Stimulated activated memory B cell treated with anti-CD40 and anti-IgM and Interleukin-4, amounts not matched to agents 10 μg/mL and 1 μg/mL and 100 μg/mL, for 72 hours (primary cell): ENCODE results near the gene ENTREP3.

Experiments used
- ATAC-seq: fragments of 150-1000 bp; cut with Tn5 transposase; 2 replicates; pipeline ENCODE4 v1.10.0; 2021
- H3K27ac Mint-ChIP-seq: one replicate; pipeline ENCODE4 v1.8.0; 2022; ENCODE audit warnings: mild to moderate bottlenecking, mixed read lengths
- H3K27me3 Mint-ChIP-seq: one replicate; pipeline ENCODE4 v1.8.0; 2022; ENCODE audit warnings: mixed read lengths
- H3K36me3 Mint-ChIP-seq: one replicate; pipeline ENCODE4 v1.8.0; 2022; ENCODE audit warnings: mixed read lengths
- H3K4me1 Mint-ChIP-seq: one replicate; pipeline ENCODE4 v1.8.0; 2022; ENCODE audit warnings: mixed read lengths
- H3K4me3 Mint-ChIP-seq: one replicate; pipeline ENCODE4 v1.8.0; 2022; ENCODE audit warnings: mild to moderate bottlenecking, moderate library complexity, mixed read lengths
- H3K9me3 Mint-ChIP-seq: one replicate; pipeline ENCODE4 v1.8.0; 2022; ENCODE audit warnings: mixed read lengths

Gene ENTREP3

DNA sequence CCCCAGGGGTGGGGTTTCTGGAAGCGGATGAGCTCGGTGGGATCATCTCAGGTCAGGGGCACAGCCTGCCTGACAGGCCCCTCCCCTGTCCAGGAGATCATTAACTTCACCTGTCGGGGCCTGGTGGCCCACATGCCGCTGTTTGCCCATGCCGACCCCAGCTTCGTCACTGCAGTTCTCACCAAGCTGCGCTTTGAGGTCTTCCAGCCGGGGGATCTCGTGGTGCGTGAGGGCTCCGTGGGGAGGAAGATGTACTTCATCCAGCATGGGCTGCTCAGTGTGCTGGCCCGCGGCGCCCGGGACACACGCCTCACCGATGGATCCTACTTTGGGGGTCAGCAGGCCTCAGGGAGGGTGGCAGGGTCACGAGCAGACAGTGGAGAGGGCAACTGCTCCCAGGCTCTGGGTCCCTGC, 30.4 kb upstream of the ENTREP3 start:
- Mint-ChIP-seq H3K27me3 (peaks cover 8% of the 10 kb centered on the region), H3K4me3 (no peak overlapping the region), H3K36me3 (peaks cover 5% of the 10 kb centered on the region), H3K27ac (no peak overlapping the region), H3K9me3 (no peaks in the 10 kb centered on the region), H3K4me1 (no peaks in the 10 kb centered on the region)
- no peak for ATAC-seq

DNA sequence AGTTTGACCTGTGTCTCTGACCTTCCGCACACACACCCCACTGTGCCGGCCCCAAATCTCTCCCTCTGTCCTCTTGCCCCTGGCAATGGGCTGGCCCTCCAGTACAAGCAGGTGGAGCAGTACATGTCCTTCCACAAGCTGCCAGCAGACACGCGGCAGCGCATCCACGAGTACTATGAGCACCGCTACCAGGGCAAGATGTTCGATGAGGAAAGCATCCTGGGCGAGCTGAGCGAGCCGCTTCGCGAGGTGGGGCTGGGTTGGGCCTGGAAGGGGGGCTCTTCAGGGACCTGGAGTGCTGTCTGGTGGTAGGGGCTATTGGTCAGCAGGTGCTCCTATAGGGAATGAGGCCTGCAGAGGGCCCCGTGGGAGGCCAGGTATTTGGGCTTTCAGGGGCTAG, 29.8 kb upstream of the ENTREP3 start:
- no peaks in the 10 kb centered on the region for H3K4me1 Mint-ChIP-seq
- H3K4me3 Mint-ChIP-seq: no peak overlapping the region
- H3K9me3 Mint-ChIP-seq: no peaks in the 10 kb centered on the region
- ATAC-seq: no peak
- H3K27me3 Mint-ChIP-seq: peaks cover 3% of the 10 kb centered on the region
- H3K27ac Mint-ChIP-seq: no peak overlapping the region
- peaks cover 5% of the 10 kb centered on the region for H3K36me3 Mint-ChIP-seq

DNA sequence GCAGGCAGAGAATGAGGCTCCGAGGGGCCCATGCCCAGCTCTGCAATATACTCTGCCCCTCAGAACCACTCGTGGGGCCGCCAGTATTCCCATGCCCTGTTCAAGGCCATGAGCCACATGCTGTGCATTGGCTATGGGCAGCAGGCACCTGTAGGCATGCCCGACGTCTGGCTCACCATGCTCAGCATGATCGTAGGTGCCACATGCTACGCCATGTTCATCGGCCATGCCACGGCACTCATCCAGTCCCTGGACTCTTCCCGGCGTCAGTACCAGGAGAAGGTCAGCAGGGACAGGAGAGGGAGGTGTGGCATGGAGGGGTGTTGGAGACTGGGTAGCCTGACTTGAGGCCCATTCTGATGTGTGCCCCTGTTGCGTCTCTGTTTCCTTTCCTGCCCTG, 29.2 kb upstream of the ENTREP3 start:
- Mint-ChIP-seq H3K27ac (no peak overlapping the region), H3K4me3 (no peak overlapping the region), H3K36me3 (peaks cover 5% of the 10 kb centered on the region), H3K27me3 (no peaks in the 10 kb centered on the region), H3K9me3 (no peaks in the 10 kb centered on the region), H3K4me1 (no peaks in the 10 kb centered on the region)
- ATAC-seq: no peak

DNA sequence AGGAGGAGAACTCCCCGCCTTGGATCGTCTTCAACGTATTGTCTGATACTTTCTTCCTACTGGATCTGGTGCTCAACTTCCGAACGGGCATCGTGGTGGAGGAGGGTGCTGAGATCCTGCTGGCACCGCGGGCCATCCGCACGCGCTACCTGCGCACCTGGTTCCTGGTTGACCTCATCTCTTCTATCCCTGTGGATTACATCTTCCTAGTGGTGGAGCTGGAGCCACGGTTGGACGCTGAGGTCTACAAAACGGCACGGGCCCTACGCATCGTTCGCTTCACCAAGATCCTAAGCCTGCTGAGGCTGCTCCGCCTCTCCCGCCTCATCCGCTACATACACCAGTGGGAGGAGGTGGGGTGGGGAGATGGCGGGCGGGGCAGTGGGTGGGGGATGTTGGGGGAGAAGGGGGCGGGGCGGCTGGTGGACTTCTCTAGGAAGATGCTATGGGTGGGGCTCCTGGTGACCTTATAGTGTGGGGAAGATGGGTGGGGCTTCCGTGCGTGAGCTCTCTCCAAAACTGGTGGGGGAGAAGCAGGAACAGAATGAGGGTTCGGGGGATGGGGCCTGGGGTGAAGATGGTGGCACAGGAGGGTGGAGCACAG, 27.3 kb upstream of the ENTREP3 start:
- H3K27me3 Mint-ChIP-seq: no peaks in the 10 kb centered on the region
- peaks cover 3% of the 10 kb centered on the region for H3K36me3 Mint-ChIP-seq
- H3K9me3 Mint-ChIP-seq: no peaks in the 10 kb centered on the region
- H3K27ac Mint-ChIP-seq: no peak overlapping the region
- peaks cover 10% of the 10 kb centered on the region for H3K4me1 Mint-ChIP-seq
- no peak for ATAC-seq
- no peak overlapping the region for H3K4me3 Mint-ChIP-seq

DNA sequence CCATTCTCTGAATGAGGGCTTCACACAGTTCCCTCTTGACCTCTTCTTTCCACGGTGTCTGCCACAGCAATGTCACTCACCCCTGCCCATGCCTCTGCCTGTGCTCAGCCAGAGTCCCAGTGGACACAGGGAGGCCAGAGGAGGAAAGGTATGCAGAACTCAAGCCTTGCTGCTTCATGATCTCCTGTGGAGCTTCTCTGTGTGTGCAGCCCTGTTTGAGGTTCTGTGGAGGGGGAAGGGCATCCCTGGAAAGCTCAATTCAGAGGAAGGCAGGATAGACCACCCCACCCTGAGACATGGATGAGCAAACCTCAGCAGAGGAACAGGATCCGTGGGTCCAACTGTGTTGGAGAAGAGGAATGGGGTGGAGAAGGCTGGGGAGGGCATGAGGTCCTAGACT, 24.0 kb upstream of the ENTREP3 start:
- Mint-ChIP-seq H3K27ac (no peak overlapping the region), H3K9me3 (no peaks in the 10 kb centered on the region), H3K4me3 (no peak overlapping the region)

DNA sequence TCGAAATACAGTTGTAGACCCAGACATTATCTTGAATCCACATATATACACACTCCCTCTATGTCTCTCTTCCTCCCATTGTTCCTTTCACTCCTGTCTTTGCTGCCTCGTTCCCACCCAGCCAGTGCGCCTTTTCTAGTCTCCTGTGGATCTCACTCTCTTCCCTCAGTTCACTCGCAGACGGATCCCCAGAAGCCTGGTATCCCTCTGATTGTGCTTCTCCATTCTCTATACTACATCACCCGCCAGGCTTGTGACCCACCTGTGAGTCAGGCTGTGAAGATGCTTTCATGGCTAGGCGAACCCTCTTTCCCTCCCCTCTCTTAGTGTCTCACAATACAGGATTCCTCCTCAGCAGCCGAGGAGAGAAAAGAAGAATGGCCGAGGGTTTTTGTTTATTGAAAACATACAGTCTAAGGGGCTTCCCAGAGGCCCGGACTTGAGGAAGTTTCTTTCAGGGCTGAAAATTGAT, 23.4 kb upstream of the ENTREP3 start:
- Mint-ChIP-seq H3K27ac (no peak overlapping the region), H3K4me1 (peaks cover 27% of the 10 kb centered on the region), H3K4me3 (peak overlapping the region; percentile 22), H3K36me3 (no peaks in the 10 kb centered on the region), H3K9me3 (no peaks in the 10 kb centered on the region), H3K27me3 (no peaks in the 10 kb centered on the region)
- ATAC-seq: no peak

More for the DNA sequence above, 24.0 kb upstream of the ENTREP3 start:
- no peaks in the 10 kb centered on the region for H3K27me3 Mint-ChIP-seq
- no peak for ATAC-seq
- H3K36me3 Mint-ChIP-seq: no peaks in the 10 kb centered on the region
- peaks cover 24% of the 10 kb centered on the region for H3K4me1 Mint-ChIP-seq

DNA sequence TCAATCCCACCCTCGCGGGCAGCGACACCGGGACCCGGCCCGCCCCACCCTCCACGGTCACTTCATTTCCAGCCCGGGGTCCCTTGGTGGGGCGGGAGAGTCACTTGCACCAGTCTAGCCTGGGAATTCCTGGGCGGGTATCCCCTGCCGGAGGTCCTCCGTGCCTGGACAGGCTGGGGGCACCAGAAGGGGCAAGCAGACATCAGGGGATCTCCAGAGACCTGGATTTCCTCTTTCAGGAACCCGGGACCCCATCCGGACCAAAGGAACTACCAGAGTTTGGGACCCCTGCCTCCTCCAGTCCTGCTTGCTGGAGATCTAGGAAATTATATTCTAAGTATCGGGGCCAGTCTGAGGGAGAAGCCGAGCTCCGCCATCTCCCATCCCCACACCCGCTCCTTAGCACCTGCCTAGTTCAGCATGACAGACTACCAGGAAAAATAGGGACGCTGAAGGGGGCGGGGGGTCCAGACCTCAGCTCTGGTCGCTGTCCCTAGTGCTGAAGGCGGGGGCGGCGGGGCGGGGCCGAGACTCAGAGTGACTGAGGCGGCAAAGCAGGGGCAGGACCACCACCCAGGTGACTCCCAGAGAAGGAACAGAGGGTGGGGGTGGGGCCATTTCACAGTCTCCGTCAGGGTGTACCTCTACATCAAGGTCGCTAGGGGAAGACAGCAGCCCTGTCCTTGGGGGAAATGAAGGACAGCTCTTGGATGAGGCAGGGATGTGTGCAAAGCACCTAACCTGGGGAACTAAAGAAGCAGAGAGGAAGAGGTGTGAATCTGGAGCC, 22.8 kb upstream of the ENTREP3 start:
- peak; percentile 44 for ATAC-seq
- H3K4me3 Mint-ChIP-seq: peak overlapping the region; percentile 86
- H3K9me3 Mint-ChIP-seq: no peaks in the 10 kb centered on the region
- no peaks in the 10 kb centered on the region for H3K27me3 Mint-ChIP-seq
- H3K4me1 Mint-ChIP-seq: peaks cover 32% of the 10 kb centered on the region
- H3K27ac Mint-ChIP-seq: no peak overlapping the region
- H3K36me3 Mint-ChIP-seq: no peaks in the 10 kb centered on the region

DNA sequence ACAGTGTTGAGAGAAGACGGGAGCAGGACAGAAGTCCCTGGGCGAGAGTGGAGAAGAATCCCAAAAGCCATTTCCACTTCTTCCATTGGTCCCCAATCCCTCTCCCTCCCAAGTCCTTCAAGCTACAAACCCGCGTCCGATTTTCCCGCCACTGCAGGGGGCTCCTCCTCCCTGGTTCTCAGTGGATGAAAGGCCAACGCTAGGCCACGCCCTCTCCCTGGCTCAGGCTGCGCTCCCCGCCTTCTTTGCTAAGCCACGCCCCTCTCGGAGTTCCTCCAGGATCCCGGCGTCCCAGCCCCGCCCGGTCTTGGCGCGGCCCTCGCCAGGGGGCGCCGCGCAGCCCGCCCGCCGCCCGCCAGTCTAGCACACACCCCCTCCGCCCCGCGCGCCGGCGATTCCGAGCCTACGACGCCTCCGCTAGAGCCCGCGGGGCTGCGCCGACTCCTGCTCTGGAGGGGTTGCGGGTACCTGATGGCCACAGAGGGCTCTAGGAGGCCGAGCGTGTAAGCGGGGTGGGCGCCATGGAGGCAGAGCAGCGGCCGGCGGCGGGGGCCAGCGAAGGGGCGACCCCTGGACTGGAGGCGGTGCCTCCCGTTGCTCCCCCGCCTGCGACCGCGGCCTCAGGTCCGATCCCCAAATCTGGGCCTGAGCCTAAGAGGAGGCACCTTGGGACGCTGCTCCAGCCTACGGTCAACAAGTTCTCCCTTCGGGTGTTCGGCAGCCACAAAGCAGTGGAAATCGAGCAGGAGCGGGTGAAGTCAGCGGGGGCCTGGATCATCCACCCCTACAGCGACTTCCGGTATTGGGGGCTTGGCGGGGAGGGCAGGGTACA, 22.0 kb upstream of the ENTREP3 start, which contains the start of gene HCN3:
Gene HCN3, plus strand, starts transcription at position 394 of the 832 bp plus-strand sequence. Its CDS starts 128 bp downstream, at position 522.
- ATAC-seq: peak; percentile 86

DNA sequence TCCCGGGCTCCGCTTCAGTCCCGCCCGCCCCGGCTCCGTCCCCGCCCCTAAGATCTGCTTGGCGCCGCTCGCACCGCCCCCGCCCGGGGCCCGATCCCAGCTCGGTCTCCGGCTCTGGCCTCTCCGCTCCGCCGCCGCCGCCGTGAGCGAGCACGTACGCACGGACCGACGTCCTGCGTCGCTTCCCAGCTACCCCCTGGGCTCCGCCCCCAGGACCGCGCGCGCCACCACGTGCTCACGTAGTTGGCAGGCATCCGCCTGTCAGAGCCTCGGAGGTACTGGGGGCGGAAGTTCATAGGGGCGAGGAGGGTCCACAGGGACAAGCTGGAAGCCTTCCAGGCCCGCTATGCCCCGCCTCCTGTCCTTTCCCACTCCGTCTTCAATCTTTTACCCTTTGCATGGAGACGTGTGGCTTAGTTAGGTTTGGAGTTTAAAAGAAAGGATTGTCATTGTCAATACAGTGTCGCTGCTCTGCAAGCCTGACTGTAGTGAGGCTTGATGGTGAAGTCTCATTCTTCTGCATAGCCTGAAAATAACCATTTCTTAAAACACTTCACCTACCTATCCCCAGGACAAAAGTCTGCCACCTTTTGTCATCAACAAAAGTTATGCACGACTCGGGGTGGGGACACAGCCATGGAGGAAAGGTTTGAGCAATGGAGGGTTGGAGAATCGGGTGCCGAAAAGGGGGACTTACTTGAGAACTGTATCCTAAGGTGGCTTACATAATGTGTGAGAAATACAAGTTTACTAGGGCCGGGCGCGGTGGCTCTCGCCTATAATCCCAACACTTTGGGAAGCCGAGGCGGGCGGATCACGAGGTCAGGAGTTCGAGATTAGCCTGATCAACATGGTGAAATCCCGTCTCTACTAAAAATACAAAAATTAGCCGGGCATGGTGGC, 18.3 kb upstream of the ENTREP3 start, which contains the start of gene CLK2:
Gene CLK2, minus strand, starts transcription at position 162 of the 903 bp plus-strand sequence. CDS start 2,527 bp downstream, outside the sequence.
- peak within 1 kb of the TSS; percentile 77 for H3K27ac Mint-ChIP-seq
- H3K9me3 Mint-ChIP-seq: no peaks in the 10 kb centered on the region
- H3K4me1 Mint-ChIP-seq: peaks cover 56% of the 10 kb centered on the region
- ATAC-seq: peak; percentile 95
- peak within 1 kb of the TSS; percentile 86 for H3K4me3 Mint-ChIP-seq
- no peaks in the 10 kb centered on the region for H3K27me3 Mint-ChIP-seq
- H3K36me3 Mint-ChIP-seq: peaks cover 29% of the 10 kb centered on the region

More for the DNA sequence above, 22.0 kb upstream of the ENTREP3 start, which contains the start of gene HCN3:
- peaks cover 6% of the 10 kb centered on the region for H3K36me3 Mint-ChIP-seq
- H3K9me3 Mint-ChIP-seq: no peaks in the 10 kb centered on the region
- no peaks in the 10 kb centered on the region for H3K27me3 Mint-ChIP-seq
- peaks cover 40% of the 10 kb centered on the region for H3K4me1 Mint-ChIP-seq
- no peak within 1 kb of the TSS for H3K27ac Mint-ChIP-seq
- H3K4me3 Mint-ChIP-seq: peak within 1 kb of the TSS; percentile 86

DNA sequence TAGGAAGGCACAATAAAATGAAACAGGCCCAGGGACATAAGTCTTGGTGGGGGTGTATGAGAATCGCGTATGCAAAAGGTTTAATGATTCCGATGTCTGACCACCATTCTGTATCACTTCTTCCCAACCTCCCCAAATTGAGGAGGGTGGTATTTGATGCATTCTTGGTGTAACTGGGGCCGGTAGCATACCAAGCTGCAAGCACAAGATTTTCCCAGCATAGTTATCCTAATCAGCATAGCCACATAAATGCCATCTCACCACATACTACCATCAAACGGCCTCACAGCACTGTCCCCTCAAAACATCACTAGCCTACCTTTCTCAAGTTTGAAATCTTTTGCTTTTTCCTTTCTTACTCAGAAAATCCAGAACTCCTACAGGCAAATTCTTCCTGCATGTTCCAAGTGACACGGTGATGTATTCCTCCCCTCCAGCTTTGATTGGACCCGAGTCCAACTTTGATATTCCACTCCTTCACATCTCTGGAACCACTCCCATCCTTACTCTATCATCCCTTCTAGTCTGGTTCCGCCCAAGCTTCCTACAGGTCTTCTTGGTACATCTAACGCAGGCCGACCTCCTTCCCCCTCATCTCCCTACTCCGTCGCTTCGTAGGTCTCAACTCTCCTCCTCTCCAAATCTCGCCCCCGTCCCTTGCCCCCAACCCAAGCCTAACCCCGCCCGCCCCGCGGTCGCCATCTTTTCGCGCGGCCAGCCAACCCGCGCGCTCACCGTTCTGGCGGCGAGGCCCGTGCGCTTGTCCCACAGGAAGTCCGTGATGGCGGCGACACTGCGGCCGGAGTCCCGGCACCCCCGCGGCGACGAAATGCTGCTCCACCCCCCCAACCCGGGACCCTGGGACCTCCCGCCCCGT, 17.4 kb upstream of the ENTREP3 start:
- ATAC-seq: peak; percentile 58
- Mint-ChIP-seq H3K4me1 (peaks cover 50% of the 10 kb centered on the region), H3K4me3 (peak overlapping the region; percentile 86), H3K27me3 (no peaks in the 10 kb centered on the region), H3K9me3 (no peaks in the 10 kb centered on the region), H3K36me3 (peaks cover 37% of the 10 kb centered on the region), H3K27ac (peak overlapping the region; percentile 77)

DNA sequence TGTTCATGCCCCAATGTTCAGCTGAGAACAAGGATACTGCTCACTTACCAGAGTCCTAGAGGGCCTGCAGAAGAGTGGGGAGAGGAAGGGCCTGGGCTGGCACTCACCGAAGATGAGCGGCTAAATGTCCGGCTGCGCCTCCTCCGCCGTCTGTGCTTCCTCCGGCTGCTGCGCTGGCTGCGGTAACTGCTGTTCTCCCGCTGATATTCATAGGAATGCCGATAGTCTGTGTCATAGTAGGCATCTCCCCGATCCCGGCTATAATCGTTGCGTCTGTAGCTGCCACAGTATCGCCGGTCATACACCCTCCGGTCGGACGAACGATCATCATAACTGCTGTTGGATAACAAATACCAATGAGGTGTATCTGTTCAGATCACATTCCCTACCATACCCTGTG, 14.1 kb upstream of the ENTREP3 start:
- H3K36me3 Mint-ChIP-seq: peaks cover 65% of the 10 kb centered on the region
- no peak overlapping the region for H3K27ac Mint-ChIP-seq
- no peak overlapping the region for H3K4me3 Mint-ChIP-seq
- no peaks in the 10 kb centered on the region for H3K9me3 Mint-ChIP-seq
- H3K4me1 Mint-ChIP-seq: peaks cover 35% of the 10 kb centered on the region
- no peaks in the 10 kb centered on the region for H3K27me3 Mint-ChIP-seq
- no peak for ATAC-seq

DNA sequence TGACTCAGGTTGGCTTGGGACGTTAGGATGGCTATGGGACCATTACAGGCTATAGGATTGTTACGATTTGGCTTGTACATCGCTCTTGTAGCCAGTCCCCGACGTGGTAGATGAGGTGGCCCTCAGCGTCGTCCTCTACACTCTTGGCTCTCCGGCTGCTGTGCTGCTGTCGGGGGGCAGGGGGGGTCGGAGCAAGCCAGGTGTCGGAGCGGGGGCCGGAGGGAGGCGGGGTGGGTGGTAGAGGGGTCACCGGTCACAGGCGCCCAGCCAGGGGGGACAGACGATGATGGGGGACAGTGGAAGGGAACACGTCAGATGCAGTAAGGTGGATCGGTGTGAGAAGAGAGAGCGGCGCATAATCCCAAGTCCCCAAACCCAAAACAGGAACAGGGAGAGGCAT, 13.3 kb upstream of the ENTREP3 start:
- no peak overlapping the region for H3K27ac Mint-ChIP-seq
- peaks cover 32% of the 10 kb centered on the region for H3K4me1 Mint-ChIP-seq
- H3K27me3 Mint-ChIP-seq: no peaks in the 10 kb centered on the region
- no peaks in the 10 kb centered on the region for H3K9me3 Mint-ChIP-seq
- no peak overlapping the region for H3K4me3 Mint-ChIP-seq
- H3K36me3 Mint-ChIP-seq: peaks cover 72% of the 10 kb centered on the region
- no peak for ATAC-seq

DNA sequence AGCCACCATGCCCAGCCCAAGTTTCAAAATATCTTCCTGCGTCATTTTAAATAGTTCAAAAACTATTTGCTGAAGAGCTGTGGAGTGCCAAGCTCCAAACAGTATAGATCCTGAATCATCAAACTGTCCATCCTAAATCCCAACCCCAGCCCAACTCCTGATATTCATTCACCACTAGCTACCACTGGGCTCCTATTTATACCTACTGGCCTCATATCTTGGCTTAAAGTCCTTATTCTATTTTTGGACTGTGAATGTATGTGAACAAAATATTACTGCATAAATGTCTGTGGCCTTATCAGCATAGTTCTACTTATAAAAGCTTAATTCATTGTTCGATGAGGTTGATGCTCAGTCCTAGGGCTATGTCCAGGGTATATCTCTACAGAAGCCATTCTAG, 12.1 kb upstream of the ENTREP3 start:
- ATAC-seq: no peak
- no peak overlapping the region for H3K4me3 Mint-ChIP-seq
- no peaks in the 10 kb centered on the region for H3K9me3 Mint-ChIP-seq
- H3K4me1 Mint-ChIP-seq: peaks cover 31% of the 10 kb centered on the region
- peak overlapping the region; percentile 19 for H3K27ac Mint-ChIP-seq
- H3K36me3 Mint-ChIP-seq: peaks cover 76% of the 10 kb centered on the region
- H3K27me3 Mint-ChIP-seq: no peaks in the 10 kb centered on the region
